ENCODE measurements around the gene BCAS1. TPM values are rescaled to one million over a fixed set of nuclear protein-coding genes. Genes with fewer than 3 reads are reported as not detected.

Gene BCAS1
- total and polyA plus RNA-seq, 2 donors from 2014 or later: 1.1 to 4.8 TPM

- H3K36me3 ChIP-seq (ENCODE audit: control insufficient read depth in 2 of 3, insufficient read depth in 3 of 3, low read length in 3 of 3): no peaks in the 10 kb centered on the region
- no peak for TF ChIP-seq CTCF (IDR thresholded peaks at IDR 0.05; ENCODE audit: borderline replicate concordance, extremely low read depth, insufficient read depth)
- intact Hi-C loops (cut with DNase I): no loop called here
- FAIRE-seq (no peak), DNase-seq (no peak)
- no peak overlapping the region for H3K4me3 ChIP-seq (ENCODE audit: low read length in 3 of 3)
- no peaks in the 10 kb centered on the region for H3K4me1 ChIP-seq (ENCODE audit: control insufficient read depth in 2 of 3, insufficient read depth in 2 of 3, low read depth in 1 of 3, low read length in 3 of 3)
- no peaks in the 10 kb centered on the region for H3K27me3 ChIP-seq (ENCODE audit: control insufficient read depth, insufficient read depth, low read length)
- H3K27ac ChIP-seq (ENCODE audit: low read depth in 2 of 2, low read length in 2 of 2): no peak overlapping the region
- H3K9me3 ChIP-seq (ENCODE audit: control insufficient read depth in 2 of 3, insufficient read depth in 1 of 3, low read length in 3 of 3): no peaks in the 10 kb centered on the region
- H3K9ac ChIP-seq (ENCODE audit: low read length in 3 of 3): no peak overlapping the region
Observed at GRCh38 chr20:54020348-54020747, 50.0 kb downstream of the BCAS1 start.

GRCh38 chr20:54019585-54019984, 50.8 kb downstream of the BCAS1 start:
- intact Hi-C loops (cut with DNase I): no loop called here
- Histone ChIP-seq H3K9ac (ENCODE audit: low read length in 3 of 3) (no peak overlapping the region), H3K4me1 (ENCODE audit: control insufficient read depth in 2 of 3, insufficient read depth in 2 of 3, low read depth in 1 of 3, low read length in 3 of 3) (no peaks in the 10 kb centered on the region), H3K27me3 (ENCODE audit: control insufficient read depth, insufficient read depth, low read length) (no peaks in the 10 kb centered on the region), H3K9me3 (ENCODE audit: control insufficient read depth in 2 of 3, insufficient read depth in 1 of 3, low read length in 3 of 3) (no peaks in the 10 kb centered on the region), H3K36me3 (ENCODE audit: control insufficient read depth in 2 of 3, insufficient read depth in 3 of 3, low read length in 3 of 3) (no peaks in the 10 kb centered on the region), H3K27ac (ENCODE audit: low read depth in 2 of 2, low read length in 2 of 2) (no peak overlapping the region), H3K4me3 (ENCODE audit: low read length in 3 of 3) (no peak overlapping the region)
- no peak for TF ChIP-seq CTCF (IDR thresholded peaks at IDR 0.05; ENCODE audit: borderline replicate concordance, extremely low read depth, insufficient read depth)
- DNase-seq (no peak), FAIRE-seq (no peak)

- intact Hi-C loops (cut with DNase I): no loop called here
- Histone ChIP-seq H3K9ac (ENCODE audit: low read length in 3 of 3) (no peak overlapping the region), H3K9me3 (ENCODE audit: control insufficient read depth in 2 of 3, insufficient read depth in 1 of 3, low read length in 3 of 3) (no peaks in the 10 kb centered on the region), H3K27me3 (ENCODE audit: control insufficient read depth, insufficient read depth, low read length) (no peaks in the 10 kb centered on the region), H3K4me1 (ENCODE audit: control insufficient read depth in 2 of 3, insufficient read depth in 2 of 3, low read depth in 1 of 3, low read length in 3 of 3) (no peaks in the 10 kb centered on the region), H3K4me3 (ENCODE audit: low read length in 3 of 3) (no peak overlapping the region), H3K27ac (ENCODE audit: low read depth in 2 of 2, low read length in 2 of 2) (no peak overlapping the region), H3K36me3 (ENCODE audit: control insufficient read depth in 2 of 3, insufficient read depth in 3 of 3, low read length in 3 of 3) (no peaks in the 10 kb centered on the region)
- FAIRE-seq (no peak), DNase-seq (no peak)
- no peak for TF ChIP-seq CTCF (IDR thresholded peaks at IDR 0.05; ENCODE audit: borderline replicate concordance, extremely low read depth, insufficient read depth)
Observed at GRCh38 chr20:54019127-54019526, 51.3 kb downstream of the BCAS1 start.

- no peak overlapping the region for H3K9ac ChIP-seq (ENCODE audit: low read length in 3 of 3)
Observed at GRCh38 chr20:54017846-54018245, 52.5 kb downstream of the BCAS1 start.

More at GRCh38 chr20:54017846-54018245, 52.5 kb downstream of the BCAS1 start:
- no peaks in the 10 kb centered on the region for H3K36me3 ChIP-seq (ENCODE audit: control insufficient read depth in 2 of 3, insufficient read depth in 3 of 3, low read length in 3 of 3)
- DNase-seq (no peak), FAIRE-seq (no peak)
- intact Hi-C loops (cut with DNase I): no loop called here
- no peak overlapping the region for H3K27ac ChIP-seq (ENCODE audit: low read depth in 2 of 2, low read length in 2 of 2)
- H3K27me3 ChIP-seq (ENCODE audit: control insufficient read depth, insufficient read depth, low read length): no peaks in the 10 kb centered on the region
- no peak for TF ChIP-seq CTCF (IDR thresholded peaks at IDR 0.05; ENCODE audit: borderline replicate concordance, extremely low read depth, insufficient read depth)
- no peaks in the 10 kb centered on the region for H3K9me3 ChIP-seq (ENCODE audit: control insufficient read depth in 2 of 3, insufficient read depth in 1 of 3, low read length in 3 of 3)
- H3K4me1 ChIP-seq (ENCODE audit: control insufficient read depth in 2 of 3, insufficient read depth in 2 of 3, low read depth in 1 of 3, low read length in 3 of 3): no peaks in the 10 kb centered on the region
- no peak overlapping the region for H3K4me3 ChIP-seq (ENCODE audit: low read length in 3 of 3)
